Epithelial cell of esophagus (primary cell): Measurements from ENCODE around the gene DIAPH3.

ENCODE experiments used
- DNase-seq: peaks from one replicate; pipeline ENCODE4 v3.0.0; 2010; ENCODE audit warnings: low read depth
- H3K4me3 ChIP-seq: 2 replicates; pipeline ENCODE4 v1.5.1; 2011; ENCODE audit warnings: mild to moderate bottlenecking, low read length, control low read depth
- CTCF ChIP-seq: IDR thresholded peaks from 2 replicates; pipeline ENCODE4 v1.5.1; 2011; ENCODE audit warnings: low read depth, mild to moderate bottlenecking, low read length, control low read depth, inconsistent platforms; ENCODE audit not compliant: insufficient read depth; ENCODE audit errors: missing control alignments

The DIAPH3 gene

GRCh38 chr13:59873856-59874255 is 289.9 kb downstream of the DIAPH3 start:
- no peak overlapping the region for H3K4me3 ChIP-seq
- no peak for DNase-seq

GRCh38 chr13:59873309-59873708 is 290.4 kb downstream of the DIAPH3 start:
- DNase-seq, result no peak
- no peak for TF ChIP-seq CTCF
- no peak overlapping the region for H3K4me3 ChIP-seq

More at GRCh38 chr13:59873856-59874255, 289.9 kb downstream of the DIAPH3 start:
- no peak for TF ChIP-seq CTCF

GRCh38 chr13:59867867-59868266 is 295.9 kb downstream of the DIAPH3 start:
- no peak overlapping the region for H3K4me3 ChIP-seq
- no peak for TF ChIP-seq CTCF
- no peak for DNase-seq

- no peak for DNase-seq
- no peak for TF ChIP-seq CTCF
- H3K4me3 ChIP-seq, result no peak overlapping the region
Measured at GRCh38 chr13:59865398-59865797, 298.3 kb downstream of the DIAPH3 start.

- H3K4me3 ChIP-seq, result no peak overlapping the region
- TF ChIP-seq CTCF, result no peak
- peak; percentile 67 for DNase-seq
Measured at GRCh38 chr13:59863621-59864020, 300.1 kb downstream of the DIAPH3 start.

GRCh38 chr13:59861676-59862075 is 302.1 kb downstream of the DIAPH3 start:
- DNase-seq, result no peak
- no peak overlapping the region for H3K4me3 ChIP-seq
- TF ChIP-seq CTCF, result no peak

- TF ChIP-seq CTCF, result no peak
- no peak overlapping the region for H3K4me3 ChIP-seq
- no peak for DNase-seq
Measured at GRCh38 chr13:59856281-59856810, 307.4 kb downstream of the DIAPH3 start.
